Esophagus (tissue), 2 donors: Measurements from ENCODE around the gene ZNF423. TPM values are rescaled to one million over a fixed set of nuclear protein-coding genes. Genes with fewer than 3 reads are reported as not detected.

ENCODE experiments used
- H3K27ac ChIP-seq, 2 donors: one replicate each; pipeline ENCODE4 v1.5.1; 2013; ENCODE audit warnings: low read depth in 2 of 2, mild to moderate bottlenecking in 2 of 2, inconsistent platforms in 1 of 2, low read length in 1 of 2, moderate library complexity in 1 of 2
- H3K27me3 ChIP-seq, 2 donors: one replicate each; pipeline ENCODE4 v1.6.1; 2013; ENCODE audit warnings: low read length in 2 of 2, control low read depth in 1 of 2, mild to moderate bottlenecking in 1 of 2; ENCODE audit not compliant: insufficient read depth in 2 of 2, control insufficient read depth in 1 of 2
- H3K36me3 ChIP-seq, 2 donors: one replicate each; pipeline ENCODE4 v1.6.1; 2013; ENCODE audit warnings: low read length in 1 of 2; ENCODE audit not compliant: control insufficient read depth in 2 of 2, insufficient read depth in 2 of 2
- H3K4me1 ChIP-seq, 2 donors: one replicate each; pipeline ENCODE4 v1.6.1; 2013; ENCODE audit warnings: low read length in 1 of 2; ENCODE audit not compliant: control insufficient read depth in 2 of 2, insufficient read depth in 2 of 2
- H3K4me3 ChIP-seq, 2 donors: one replicate each; pipeline ENCODE4 v1.5.1; 2013; ENCODE audit warnings: low read length in 2 of 2, mild to moderate bottlenecking in 2 of 2, low read depth in 1 of 2, moderate library complexity in 1 of 2
- H3K9me3 ChIP-seq, 2 donors: one replicate each; pipeline ENCODE4 v1.6.1; 2013; ENCODE audit warnings: mild to moderate bottlenecking in 2 of 2, low read depth in 1 of 2, low read length in 1 of 2, moderate library complexity in 1 of 2; ENCODE audit not compliant: control insufficient read depth in 2 of 2, insufficient read depth in 1 of 2
- WGBS, 2 donors: extraction: QIAGEN DNeasy Blood & Tissue Kit; methylation state at CpG; one replicate each; pipeline ENCODE4 v1.1.7; 2013; 5-methylcytosine and 5-hydroxymethylcytosine counted together
- polyA plus RNA-seq, 2 donors: library from polyadenylated mRNA; stranded (reverse); fragments of 200-250 nt; gene quantifications; one replicate each; pipeline ENCODE4 v1.2.3, GENCODE V29; 2013
- donor health status: healthy with polysubstance abuse.
- donor health status: Bipolar disorder and iron deficiency.

Gene ZNF423
- polyA plus RNA-seq, 2 donors, result 0.53 to 0.67 TPM

- no peak overlapping the region for H3K27ac ChIP-seq
- H3K27me3 ChIP-seq, result no peaks in the 10 kb centered on the region
- no peaks in the 10 kb centered on the region for H3K4me1 ChIP-seq
- H3K9me3 ChIP-seq, result no peaks in the 10 kb centered on the region
- H3K4me3 ChIP-seq, result no peak overlapping the region
- H3K36me3 ChIP-seq, result no peaks in the 10 kb centered on the region
- 68 to 79% methylated on average over 12 of the region's 12 CpGs for WGBS, 2 donors
Observed at GRCh38 chr16:49780433-49780832, 75.5 kb downstream of the ZNF423 start.

- H3K4me3 ChIP-seq, result no peak overlapping the region
- H3K9me3 ChIP-seq, result no peaks in the 10 kb centered on the region
- H3K4me1 ChIP-seq, result no peaks in the 10 kb centered on the region
- H3K36me3 ChIP-seq, result no peaks in the 10 kb centered on the region
- 72 to 73% methylated on average over 7 of the region's 7 CpGs for WGBS, 2 donors
- no peak overlapping the region for H3K27ac ChIP-seq
- H3K27me3 ChIP-seq, result no peaks in the 10 kb centered on the region
Observed at GRCh38 chr16:49779979-49780378, 75.9 kb downstream of the ZNF423 start.

DNA sequence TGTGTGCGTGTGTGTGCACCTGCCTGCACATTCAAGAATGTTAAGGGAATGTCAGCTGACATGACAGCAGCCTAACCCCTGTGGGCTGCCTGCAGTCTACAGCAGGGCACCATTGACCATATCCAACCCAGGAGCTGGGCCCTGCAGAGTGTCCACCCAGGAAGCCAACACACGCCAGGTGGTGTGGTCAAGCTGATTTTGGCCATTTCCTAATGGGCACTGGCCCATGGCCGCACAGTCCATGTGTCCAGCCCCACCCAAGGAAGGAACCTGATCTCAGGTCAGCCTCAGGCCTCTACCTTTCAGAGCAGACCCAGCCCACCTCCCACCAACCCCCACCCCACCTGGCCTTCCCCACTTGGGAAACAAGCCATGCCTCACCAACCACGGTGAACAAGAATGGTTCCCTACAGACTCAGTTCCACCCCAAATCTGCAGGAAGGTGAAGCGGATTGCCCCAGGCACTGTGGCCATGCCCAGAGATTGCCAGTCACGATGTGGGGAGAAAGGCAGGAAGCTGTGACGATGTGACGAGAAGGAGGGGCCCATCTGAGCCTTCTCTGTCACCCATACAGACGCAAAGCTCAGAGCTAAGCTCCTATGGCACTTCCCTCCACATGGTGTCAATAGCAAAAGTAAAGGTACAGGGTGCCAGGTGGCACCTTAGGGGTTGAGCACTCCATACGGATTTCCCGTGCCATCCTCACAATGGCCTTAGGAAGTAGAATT lies 77.5 kb downstream of the ZNF423 start:
- Histone ChIP-seq H3K27me3 (no peaks in the 10 kb centered on the region), H3K27ac (no peak overlapping the region), H3K4me1 (peaks cover 0 to 4% of the 10 kb centered on the region in 2 donors), H3K4me3 (no peak overlapping the region), H3K9me3 (no peaks in the 10 kb centered on the region), H3K36me3 (no peaks in the 10 kb centered on the region)
- 78 to 79% methylated on average over 11 of the region's 11 CpGs for WGBS, 2 donors

GRCh38 chr16:49776734-49777133 lies 79.2 kb downstream of the ZNF423 start:
- Histone ChIP-seq H3K27ac (no peak overlapping the region), H3K36me3 (no peaks in the 10 kb centered on the region), H3K27me3 (no peaks in the 10 kb centered on the region), H3K4me3 (no peak overlapping the region), H3K9me3 (no peaks in the 10 kb centered on the region), H3K4me1 (peaks cover 0 to 4% of the 10 kb centered on the region in 2 donors)
- 84 to 92% methylated on average over 4 of the region's 4 CpGs for WGBS, 2 donors

GRCh38 chr16:49776085-49776595 lies 79.8 kb downstream of the ZNF423 start:
- Histone ChIP-seq H3K9me3 (no peaks in the 10 kb centered on the region), H3K36me3 (no peaks in the 10 kb centered on the region), H3K27me3 (no peaks in the 10 kb centered on the region), H3K27ac (peak overlapping the region in 1 of 2 donors; percentile 13), H3K4me1 (peaks cover 0 to 4% of the 10 kb centered on the region in 2 donors), H3K4me3 (no peak overlapping the region)
- WGBS, 2 donors, result 58 to 69% methylated on average over 16 of the region's 16 CpGs

- Histone ChIP-seq H3K27ac (no peak overlapping the region), H3K36me3 (no peaks in the 10 kb centered on the region), H3K4me1 (peaks cover 0 to 4% of the 10 kb centered on the region in 2 donors), H3K27me3 (no peaks in the 10 kb centered on the region), H3K9me3 (no peaks in the 10 kb centered on the region), H3K4me3 (no peak overlapping the region)
- WGBS, 2 donors, result 85 to 88% methylated on average over 4 of the region's 4 CpGs
Observed at GRCh38 chr16:49775581-49775980, 80.3 kb downstream of the ZNF423 start.

DNA sequence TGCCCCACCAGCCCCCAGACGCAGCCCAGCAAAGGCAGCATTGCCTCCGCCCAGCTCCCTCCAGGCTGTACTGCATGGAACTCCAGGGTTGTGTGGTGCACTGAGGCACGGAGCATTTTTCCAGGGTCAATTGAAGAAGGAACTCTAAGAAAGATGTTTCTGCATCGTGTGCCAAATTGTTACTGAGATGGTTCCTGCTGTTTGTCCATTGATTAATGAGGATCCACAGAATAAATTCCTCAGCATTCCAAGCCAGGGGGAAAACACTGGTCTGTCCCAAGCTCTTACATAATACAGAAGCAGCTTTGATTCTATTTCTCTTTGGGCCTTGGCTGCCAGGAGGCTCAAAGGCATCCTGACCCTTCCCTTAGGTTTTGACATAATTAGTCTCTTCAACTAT lies 80.9 kb downstream of the ZNF423 start:
- Histone ChIP-seq H3K27me3 (no peaks in the 10 kb centered on the region), H3K27ac (no peak overlapping the region), H3K4me3 (no peak overlapping the region), H3K4me1 (peaks cover 0 to 4% of the 10 kb centered on the region in 2 donors), H3K36me3 (no peaks in the 10 kb centered on the region), H3K9me3 (no peaks in the 10 kb centered on the region)
- 69 to 91% methylated on average over 4 of the region's 4 CpGs for WGBS, 2 donors

DNA sequence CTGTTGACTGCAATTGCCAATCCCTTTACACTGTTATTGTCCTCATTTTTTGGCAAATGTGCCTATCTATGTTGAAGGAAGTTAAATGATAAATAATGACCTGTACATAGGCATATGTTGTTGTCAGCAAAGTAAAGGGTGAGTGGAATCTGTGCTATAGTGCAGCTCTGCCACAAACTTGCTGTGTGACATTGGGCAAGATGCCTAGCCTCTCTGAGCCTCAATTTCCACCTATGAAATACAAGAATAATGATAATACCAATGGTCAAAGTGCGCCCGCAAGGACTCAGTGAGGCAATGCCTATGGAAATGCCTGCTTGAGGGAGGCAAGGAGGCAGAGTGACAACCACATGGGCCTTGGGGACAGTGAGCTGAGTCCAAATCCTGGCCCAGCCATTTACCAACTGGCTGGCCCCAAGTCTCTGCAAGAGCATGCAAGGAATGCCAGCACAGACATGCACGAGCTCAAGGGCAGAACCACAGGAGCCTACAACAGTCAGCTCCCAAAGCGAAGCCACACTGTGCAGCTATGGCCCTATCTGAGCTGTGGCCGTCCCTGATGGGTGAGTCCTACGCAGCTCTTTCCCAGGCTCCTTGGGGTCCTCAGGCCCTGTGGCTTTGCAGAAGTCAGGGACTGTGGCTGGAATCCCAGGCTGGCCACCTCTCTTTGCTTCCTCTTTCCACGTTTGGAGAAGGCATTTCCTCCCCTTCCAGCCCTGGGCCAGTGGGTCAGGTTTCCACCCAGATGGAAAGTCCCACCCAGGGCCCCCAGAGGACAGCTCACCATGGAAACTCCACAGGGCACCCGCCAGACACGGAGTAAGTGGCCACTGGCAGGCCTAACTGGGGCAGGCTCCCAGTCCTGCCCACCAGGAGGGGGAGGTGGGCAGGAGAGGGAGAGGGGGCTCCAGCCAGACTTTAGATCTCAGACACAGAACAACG lies 82.1 kb downstream of the ZNF423 start:
- H3K27ac ChIP-seq, result no peak overlapping the region
- no peaks in the 10 kb centered on the region for H3K36me3 ChIP-seq
- no peaks in the 10 kb centered on the region for H3K9me3 ChIP-seq
- no peak overlapping the region for H3K4me3 ChIP-seq
- 64 to 68% methylated on average over 10 of the region's 10 CpGs for WGBS, 2 donors
- H3K4me1 ChIP-seq, result peaks cover 0 to 4% of the 10 kb centered on the region in 2 donors
- no peaks in the 10 kb centered on the region for H3K27me3 ChIP-seq

GRCh38 chr16:49767998-49768397 lies 87.9 kb downstream of the ZNF423 start:
- Histone ChIP-seq H3K4me1 (no peaks in the 10 kb centered on the region), H3K9me3 (no peaks in the 10 kb centered on the region), H3K27ac (no peak overlapping the region), H3K4me3 (no peak overlapping the region), H3K27me3 (no peaks in the 10 kb centered on the region), H3K36me3 (no peaks in the 10 kb centered on the region)
- 92% methylated on average over 23 of the region's 23 CpGs for WGBS, 2 donors
